Progenitor cell of endocrine pancreas (in vitro differentiated cells): Measurements from ENCODE around the gene CAB39. TPM values are rescaled to one million over a fixed set of nuclear protein-coding genes. Genes with fewer than 3 reads are reported as not detected.

Experiments used
- DNase-seq: peaks from one replicate; pipeline ENCODE4 v3.0.0; 2021; ENCODE audit warnings: low spot score; ENCODE audit not compliant: unreplicated experiment
- H3K27ac Mint-ChIP-seq: 2 replicates; pipeline ENCODE4 v1.8.0; 2021; ENCODE audit warnings: mild to moderate bottlenecking, moderate library complexity, mixed read lengths
- H3K27me3 Mint-ChIP-seq: 2 replicates; pipeline ENCODE4 v1.8.0; 2021; ENCODE audit warnings: mixed read lengths
- H3K36me3 Mint-ChIP-seq: 2 replicates; pipeline ENCODE4 v1.8.0; 2022; ENCODE audit warnings: mixed read lengths; ENCODE audit not compliant: insufficient read depth
- H3K4me1 Mint-ChIP-seq: 2 replicates; pipeline ENCODE4 v1.8.0; 2021; ENCODE audit warnings: low read depth, mixed read lengths
- H3K4me3 Mint-ChIP-seq: 2 replicates; pipeline ENCODE4 v1.8.0; 2021; ENCODE audit warnings: low read depth, mild to moderate bottlenecking, moderate library complexity, mixed read lengths
- H3K9me3 Mint-ChIP-seq: 2 replicates; pipeline ENCODE4 v1.8.0; 2021; ENCODE audit warnings: low read depth, mixed read lengths
- CTCF ChIP-seq: fragments of 200-600 bp; sonication (generic); IDR thresholded peaks from one replicate; pipeline ENCODE4 v1.5.0; 2021; ENCODE audit warnings: antibody characterized with exemption, mild to moderate bottlenecking; ENCODE audit not compliant: unreplicated experiment
- total RNA-seq: library from RNA; stranded (reverse); gene quantifications from 2 replicates; pipeline ENCODE4 v1.2.1, GENCODE V29; 2021

Gene CAB39
- total RNA-seq, 1 donor from 2014 or later, result 44.1 TPM

GRCh38 chr2:230774348-230774951, 61.8 kb downstream of the CAB39 start:
- Mint-ChIP-seq H3K9me3 (no peaks in the 10 kb centered on the region), H3K4me3 (no peak overlapping the region), H3K4me1 (peaks cover 4% of the 10 kb centered on the region), H3K27ac (no peak overlapping the region), H3K27me3 (no peaks in the 10 kb centered on the region), H3K36me3 (peaks cover 12% of the 10 kb centered on the region)
- no peak for DNase-seq
- TF ChIP-seq CTCF, result no peak

GRCh38 chr2:230775737-230776136, 63.1 kb downstream of the CAB39 start:
- no peak for TF ChIP-seq CTCF
- Mint-ChIP-seq H3K4me3 (no peak overlapping the region), H3K4me1 (peaks cover 4% of the 10 kb centered on the region), H3K9me3 (no peaks in the 10 kb centered on the region), H3K27me3 (no peaks in the 10 kb centered on the region), H3K36me3 (peaks cover 11% of the 10 kb centered on the region), H3K27ac (no peak overlapping the region)
- no peak for DNase-seq

- no peaks in the 10 kb centered on the region for H3K27me3 Mint-ChIP-seq
- H3K36me3 Mint-ChIP-seq, result peaks cover 8% of the 10 kb centered on the region
- no peak overlapping the region for H3K27ac Mint-ChIP-seq
- no peak for DNase-seq
- no peak for TF ChIP-seq CTCF
- no peaks in the 10 kb centered on the region for H3K9me3 Mint-ChIP-seq
- no peak overlapping the region for H3K4me3 Mint-ChIP-seq
- peaks cover 4% of the 10 kb centered on the region for H3K4me1 Mint-ChIP-seq
These were observed 65.1 kb downstream of the CAB39 start for GRCh38 chr2:230777721-230778120.

GRCh38 chr2:230778350-230779063, 65.9 kb downstream of the CAB39 start:
- Mint-ChIP-seq H3K4me3 (no peak overlapping the region), H3K9me3 (no peaks in the 10 kb centered on the region), H3K4me1 (peaks cover 4% of the 10 kb centered on the region), H3K36me3 (peaks cover 13% of the 10 kb centered on the region), H3K27ac (no peak overlapping the region), H3K27me3 (no peaks in the 10 kb centered on the region)
- DNase-seq, result no peak
- TF ChIP-seq CTCF, result no peak

GRCh38 chr2:230779126-230779525, 66.5 kb downstream of the CAB39 start:
- TF ChIP-seq CTCF, result no peak
- Mint-ChIP-seq H3K9me3 (peaks cover 5% of the 10 kb centered on the region), H3K4me3 (no peak overlapping the region), H3K4me1 (peaks cover 4% of the 10 kb centered on the region), H3K27ac (no peak overlapping the region), H3K27me3 (no peaks in the 10 kb centered on the region), H3K36me3 (peaks cover 18% of the 10 kb centered on the region)
- no peak for DNase-seq
